IMR-90 (cell line): Measurements from ENCODE around the gene COL18A1. TPM values are rescaled to one million over a fixed set of nuclear protein-coding genes. Genes with fewer than 3 reads are reported as not detected.
A peak's percentile ranks its signal among the peaks of the same experiment; 100 is the strongest.

Experiments
- ATAC-seq: fragments of 200-7000 bp; cut with Tn5 transposase; 2 replicates; pipeline ENCODE4 v1.9.1; 2020; ENCODE audit warnings: low read depth, mild to moderate bottlenecking, moderate library complexity
- BruUV-seq: library from RNA; stranded (reverse); fragments of 400-500 nt; replicated peaks from 2 replicates; lab custom pipeline; 2021; lab: Mats Ljungman, UMichigan
- CTCF ChIA-PET: fragments of 300-600 bp; formaldehyde crosslinking; extraction: SDS; loops from one replicate; lab custom pipeline; 2021; ENCODE audit warnings: antibody characterized with exemption; lab: Yijun Ruan, JAX
- POLR2A ChIA-PET: fragments of 300-600 bp; sonication (Branson Sonifier 250); formaldehyde crosslinking; loops from one replicate; lab custom pipeline; 2022; ENCODE audit warnings: antibody characterized with exemption; ENCODE audit not compliant: unreplicated experiment; lab: Charles Lee
- DNase-seq: peaks from one replicate; pipeline ENCODE4 v3.0.0; 2013
- H2AFZ ChIP-seq: replicated peaks from 2 replicates; pipeline ENCODE3; 2013; ENCODE audit warnings: low read length, mild to moderate bottlenecking; ENCODE audit not compliant: poor library complexity
- H2AK5ac ChIP-seq: 2 replicates; pipeline ENCODE4 v1.6.1; 2013; ENCODE audit warnings: low read depth, low read length, inconsistent platforms
- H2AK9ac ChIP-seq: replicated peaks from 2 replicates; pipeline ENCODE3; 2013; ENCODE audit warnings: mild to moderate bottlenecking, low read depth, low read length, moderate library complexity; ENCODE audit not compliant: poor library complexity
- H2BK120ac ChIP-seq: 2 replicates; pipeline ENCODE4 v1.6.1; 2013; ENCODE audit warnings: low read depth, low read length, inconsistent platforms
- H2BK15ac ChIP-seq: 3 replicates; pipeline ENCODE4 v1.6.1; 2013; ENCODE audit warnings: low read depth, low read length, inconsistent platforms
- H2BK20ac ChIP-seq: 2 replicates; pipeline ENCODE4 v1.6.1; 2013; ENCODE audit warnings: low read depth, mild to moderate bottlenecking, inconsistent platforms, low read length, moderate library complexity
- H2BK5ac ChIP-seq: 2 replicates; pipeline ENCODE4 v1.6.1; 2013; ENCODE audit warnings: mild to moderate bottlenecking, low read depth, low read length, inconsistent platforms; ENCODE audit not compliant: poor library complexity, severe bottlenecking
- H3K14ac ChIP-seq: replicated peaks from 2 replicates; pipeline ENCODE4 v1.6.1; 2013; ENCODE audit warnings: low read depth, low read length, inconsistent platforms
- H3K18ac ChIP-seq: 2 replicates; pipeline ENCODE4 v1.6.1; 2013; ENCODE audit warnings: low read depth, low read length, control low read depth
- H3K23ac ChIP-seq: 2 replicates; pipeline ENCODE4 v1.6.1; 2013; ENCODE audit warnings: low read depth, low read length, inconsistent platforms
- H3K27ac ChIP-seq: 2 replicates; pipeline ENCODE4 v1.5.1; 2013; ENCODE audit warnings: mild to moderate bottlenecking, control low read depth, low read length; ENCODE audit not compliant: insufficient read depth
- H3K27me3 ChIP-seq: 2 replicates; pipeline ENCODE4 v1.6.1; 2013; ENCODE audit warnings: low read length; ENCODE audit not compliant: control insufficient read depth, insufficient read depth
- H3K36me3 ChIP-seq: 2 replicates; pipeline ENCODE4 v1.6.1; 2013; ENCODE audit warnings: low read length, mixed read lengths; ENCODE audit not compliant: control insufficient read depth, insufficient read depth
- H3K4ac ChIP-seq: 2 replicates; pipeline ENCODE4 v1.6.1; 2013; ENCODE audit warnings: low read depth, low read length, inconsistent platforms
- H3K4me1 ChIP-seq: 2 replicates; pipeline ENCODE4 v1.6.1; 2013; ENCODE audit warnings: low read length, mixed read lengths; ENCODE audit not compliant: control insufficient read depth, insufficient read depth
- H3K4me2 ChIP-seq: 2 replicates; pipeline ENCODE4 v1.6.1; 2013; ENCODE audit warnings: low read depth, mild to moderate bottlenecking, control low read depth, low read length, moderate library complexity
- H3K4me3 ChIP-seq: 2 replicates; pipeline ENCODE4 v1.5.1; 2013; ENCODE audit warnings: low read depth, mild to moderate bottlenecking, control low read depth, low read length, moderate library complexity; ENCODE audit not compliant: insufficient read depth
- H3K56ac ChIP-seq: 2 replicates; pipeline ENCODE4 v1.6.1; 2013; ENCODE audit warnings: low read length, inconsistent platforms; ENCODE audit not compliant: insufficient read depth; ENCODE audit errors: extremely low read depth
- H3K79me1 ChIP-seq, 2 experiments: 2 replicates each; pipeline ENCODE4 v1.6.1; 2013; ENCODE audit warnings: low read length in 2 of 2, inconsistent platforms in 1 of 2, low read depth in 1 of 2
- H3K9ac ChIP-seq: 2 replicates; pipeline ENCODE4 v1.6.1; 2013; ENCODE audit warnings: low read depth, low read length, control low read depth
- H3K9me1 ChIP-seq: 2 replicates; pipeline ENCODE4 v1.6.1; 2013; ENCODE audit warnings: low read length, inconsistent platforms; ENCODE audit not compliant: insufficient read depth
- H3K9me3 ChIP-seq: 2 replicates; pipeline ENCODE4 v1.6.1; 2013; ENCODE audit warnings: low read length; ENCODE audit not compliant: control insufficient read depth, insufficient read depth
- H4K20me1 ChIP-seq: 2 replicates; pipeline ENCODE4 v1.6.1; 2013; ENCODE audit warnings: low read length, inconsistent platforms; ENCODE audit not compliant: insufficient read depth
- H4K5ac ChIP-seq: 2 replicates; pipeline ENCODE4 v1.6.1; 2013; ENCODE audit warnings: mild to moderate bottlenecking, low read depth, low read length, control low read depth
- H4K8ac ChIP-seq, 2 experiments: 2 replicates each; pipeline ENCODE4 v1.6.1; 2013; ENCODE audit warnings: low read depth in 2 of 2, low read length in 2 of 2, control low read depth in 1 of 2, inconsistent platforms in 1 of 2
- H4K91ac ChIP-seq: 2 replicates; pipeline ENCODE4 v1.6.1; 2013; ENCODE audit warnings: low read depth, low read length, inconsistent platforms; ENCODE audit not compliant: insufficient read depth
- BHLHE40 ChIP-seq: fragments of 150-350 bp; IDR thresholded peaks from 2 replicates; pipeline ENCODE4 v1.6.1; 2016; ENCODE audit warnings: mild to moderate bottlenecking, low read depth, low read length
- CEBPB ChIP-seq: IDR thresholded peaks from 2 replicates; pipeline ENCODE4 v1.6.1; 2012; ENCODE audit warnings: low read depth, low read length, improper control_type of control experiment
- CHD1 ChIP-seq: IDR thresholded peaks from 2 replicates; pipeline ENCODE4 v1.6.1; 2012; ENCODE audit warnings: low read depth, low read length, improper control_type of control experiment
- CTCF ChIP-seq: conservative IDR thresholded peaks from 2 replicates; pipeline ENCODE4 v1.5.1; 2012; ENCODE audit warnings: mild to moderate bottlenecking, low read depth, low read length, improper control_type of control experiment
- FOS ChIP-seq: fragments of 150-350 bp; IDR thresholded peaks from 2 replicates; pipeline ENCODE4 v1.6.1; 2016; ENCODE audit warnings: low read depth, low read length
- MAZ ChIP-seq: IDR thresholded peaks from 2 replicates; pipeline ENCODE4 v1.6.1; 2012; ENCODE audit warnings: low read depth, mild to moderate bottlenecking, low read length, improper control_type of control experiment, moderate library complexity, borderline replicate concordance
- MXI1 ChIP-seq: IDR thresholded peaks from 2 replicates; pipeline ENCODE4 v1.6.1; 2012; ENCODE audit warnings: low read depth, mild to moderate bottlenecking, low read length, moderate library complexity, borderline replicate concordance
- NFE2L2 ChIP-seq: fragments of 150-350 bp; IDR thresholded peaks from 2 replicates; pipeline ENCODE4 v1.6.1; 2016; ENCODE audit warnings: low read depth, mild to moderate bottlenecking, low read length
- RAD21 ChIP-seq: IDR thresholded peaks from 2 replicates; pipeline ENCODE4 v1.6.1; 2012; ENCODE audit warnings: low read length, improper control_type of control experiment
- RFX5 ChIP-seq: IDR thresholded peaks from 2 replicates; pipeline ENCODE4 v1.8.0; 2012; ENCODE audit warnings: low read depth, mild to moderate bottlenecking, low read length, moderate library complexity
- SMC3 ChIP-seq: fragments of 150-350 bp; IDR thresholded peaks from 2 replicates; pipeline ENCODE4 v1.6.1; 2016; ENCODE audit warnings: low read depth, mild to moderate bottlenecking, antibody characterized with exemption, low read length, moderate library complexity
- USF2 ChIP-seq: fragments of 150-350 bp; IDR thresholded peaks from 2 replicates; pipeline ENCODE4 v1.6.1; 2017; ENCODE audit warnings: mild to moderate bottlenecking, antibody characterized with exemption, low read length, low read depth
- WGBS, 2 experiments: methylation state at CpG; one replicate each; pipeline versions ENCODE4 v1.1.5 to v1.1.7; 2013; ENCODE audit warnings: missing lambda C conversion rate in 2 of 2; ENCODE audit not compliant: insufficient read length in 1 of 2; ENCODE audit errors: extremely low coverage in 2 of 2; 5-methylcytosine and 5-hydroxymethylcytosine counted together
- dilution Hi-C: fragments of 300-500 bp; cut with HindIII; formaldehyde crosslinking; loops from one replicate; pipeline ENCODE4 v1.14.3; 2018; ENCODE audit warnings: low sequenced_read_pairs; ENCODE audit not compliant: unreplicated experiment
- in situ Hi-C: fragments of 300-500 bp; cut with MboI; formaldehyde crosslinking; loops from 3 replicates; pipeline ENCODE4 v1.14.3; 2019; ENCODE audit warnings: low sequenced_read_pairs, inconsistent platforms, mixed read lengths
- intact Hi-C: fragments of 100-400 bp; cut with micrococcal nuclease; formaldehyde crosslinking; loops from 2 replicates; pipeline ENCODE4 v1.10.0; 2022
- polyA plus RNA-seq, 3 experiments: library from polyadenylated mRNA; depleted of rRNA; stranded (reverse); fragments of >200 nt; gene quantifications; 2 replicates each; pipeline ENCODE4 v1.2.3, GENCODE V29; 2012; ENCODE audit warnings: low replicate concordance in 1 of 3
- total RNA-seq: library from RNA; depleted of rRNA; stranded (reverse); fragments of >200 nt; gene quantifications from 2 replicates; pipeline ENCODE4 v1.2.3, GENCODE V29; 2012

The COL18A1 gene
- total and polyA plus RNA-seq, 2 of the 4 experiments (the other 2 are of a cell fraction) = 4.3 to 46.7 TPM

- TF ChIP-seq SMC3 = no peak
These were observed 42.8 kb upstream of the COL18A1 start (continued) for GRCh38 chr21:45362077-45362747.

- H2AK5ac ChIP-seq = peak overlapping the region; percentile 99
- no CpG with 5 or more reads among the region's 14 CpGs for WGBS, 2 experiments
- no peak overlapping the region for H4K5ac ChIP-seq
- no peak overlapping the region for H3K56ac ChIP-seq
- no peak overlapping the region for H3K4me3 ChIP-seq
- H3K27me3 ChIP-seq = no peaks in the 10 kb centered on the region
- H3K9me3 ChIP-seq = no peaks in the 10 kb centered on the region
- no peak overlapping the region for H3K4me2 ChIP-seq
- ChIA-PET POLR2A (no interaction called here), CTCF (no interaction called here)
- no peak overlapping the region for H2AK9ac ChIP-seq
- BruUV-seq = no TSS peak
- H3K14ac ChIP-seq = peak overlapping the region; percentile 39; the same call in 1 of the 2 replicates
- H3K4me1 ChIP-seq = peaks cover 38% of the 10 kb centered on the region
- H4K91ac ChIP-seq = peak overlapping the region; percentile 86
- no peak overlapping the region for H2BK5ac ChIP-seq
- dilution Hi-C loops = no loop called here
- peak overlapping the region; percentile 22 to 96; a peak in 2 of 4 replicates for H4K8ac ChIP-seq
- no peaks in the 10 kb centered on the region for H4K20me1 ChIP-seq
- in situ Hi-C loops = no loop called here
- peak overlapping the region; percentile 97 for H2BK20ac ChIP-seq
- peak overlapping the region; percentile 51; the same call in 2 of the 3 replicates for H2BK15ac ChIP-seq
- H3K27ac ChIP-seq = 0 out of 2 replicates have a peak overlapping the region, but pooled peaks have one; percentile 95
- H3K18ac ChIP-seq = no peak overlapping the region
- H3K9me1 ChIP-seq = peaks cover 20% of the 10 kb centered on the region
- H3K79me1 ChIP-seq = peaks cover 0 to 24% of the 10 kb centered on the region in 2 experiments; a peak in 2 of 4 replicates
- no peak overlapping the region for H3K9ac ChIP-seq
- H3K36me3 ChIP-seq = no peaks in the 10 kb centered on the region
- ATAC-seq (no peak), DNase-seq (no peak)
- H3K4ac ChIP-seq = peak overlapping the region; percentile 99
- intact Hi-C loops = no loop called here
- peak overlapping the region; percentile 98 for H2BK120ac ChIP-seq
- H3K23ac ChIP-seq = no peak overlapping the region
- no peak overlapping the region for H2AFZ ChIP-seq
- TF ChIP-seq RAD21 (no peak), FOS (no peak), MAZ (no peak), NFE2L2 (no peak), CEBPB (no peak), CHD1 (no peak), SMC3 (no peak), MXI1 (no peak), CTCF (no peak), USF2 (no peak), RFX5 (no peak), BHLHE40 (no peak)
These were observed 42.2 kb upstream of the COL18A1 start for GRCh38 chr21:45362748-45363145.
